Nephron (organoid): ENCODE data around the gene TMEM181.
"Not testable (repeated sequence)": the region's sequence is repeated elsewhere in the genome, so short reads cannot be mapped to it uniquely, and the experiment has no call there.

Source experiments
- H3K27ac Mint-ChIP-seq, 3 experiments: 2 replicates each; pipeline ENCODE4 v1.8.0; 2020; ENCODE audit warnings: mixed read lengths in 3 of 3, mild to moderate bottlenecking in 2 of 3, moderate library complexity in 1 of 3
- H3K27me3 Mint-ChIP-seq: 2 replicates; pipeline ENCODE4 v1.8.0; 2021; ENCODE audit warnings: low read depth, mild to moderate bottlenecking, moderate library complexity, mixed read lengths
- H3K36me3 Mint-ChIP-seq: 2 replicates; pipeline ENCODE4 v1.8.0; 2020; ENCODE audit warnings: low read depth, mixed read lengths
- H3K4me1 Mint-ChIP-seq: 2 replicates; pipeline ENCODE4 v1.8.0; 2020; ENCODE audit warnings: mixed read lengths
- H3K4me3 Mint-ChIP-seq, 3 experiments: 2 replicates each; pipeline ENCODE4 v1.8.0; 2020; ENCODE audit warnings: mild to moderate bottlenecking in 3 of 3, mixed read lengths in 3 of 3, moderate library complexity in 2 of 3
- H3K9me3 Mint-ChIP-seq: 2 replicates; pipeline ENCODE4 v1.8.0; 2020; ENCODE audit warnings: mixed read lengths
- CTCF ChIP-seq, 3 experiments: fragments of 200-600 bp; sonication (generic); IDR thresholded peaks; one replicate each; pipeline ENCODE4 v1.5.0; 2021; ENCODE audit warnings: antibody characterized with exemption in 3 of 3; ENCODE audit not compliant: unreplicated experiment in 3 of 3

Gene TMEM181

GRCh38 chr6:158654960-158655489 is 95.1 kb downstream of the TMEM181 start:
- H3K4me3 Mint-ChIP-seq, result peak overlapping the region in 1 of 3 experiments; percentile 2

GRCh38 chr6:158655569-158656450 is 95.9 kb downstream of the TMEM181 start:
- Mint-ChIP-seq H3K27ac (peak overlapping the region; percentile 74 to 76 (median 75)), H3K27me3 (no peaks in the 10 kb centered on the region), H3K4me3 (no peak overlapping the region), H3K36me3 (no peaks in the 10 kb centered on the region), H3K9me3 (no peaks in the 10 kb centered on the region), H3K4me1 (peaks cover 32% of the 10 kb centered on the region)
- no peak for TF ChIP-seq CTCF (IDR thresholded peaks at IDR 0.05; ENCODE audit: unreplicated experiment in 3 of 3)

More at GRCh38 chr6:158654960-158655489, 95.1 kb downstream of the TMEM181 start:
- peaks cover 32% of the 10 kb centered on the region for H3K4me1 Mint-ChIP-seq
- no peak for TF ChIP-seq CTCF (IDR thresholded peaks at IDR 0.05; ENCODE audit: unreplicated experiment in 3 of 3)
- no peaks in the 10 kb centered on the region for H3K9me3 Mint-ChIP-seq
- no peaks in the 10 kb centered on the region for H3K27me3 Mint-ChIP-seq
- no peaks in the 10 kb centered on the region for H3K36me3 Mint-ChIP-seq
- H3K27ac Mint-ChIP-seq, result peak overlapping the region; percentile 74 to 76 (median 75)

GRCh38 chr6:158656986-158657385 is 97.1 kb downstream of the TMEM181 start:
- H3K4me1 Mint-ChIP-seq, result peaks cover 39% of the 10 kb centered on the region
- not testable (repeated sequence) for H3K36me3 Mint-ChIP-seq, H3K9me3 Mint-ChIP-seq, H3K4me3 Mint-ChIP-seq, H3K27me3 Mint-ChIP-seq
- H3K27ac Mint-ChIP-seq, result peak overlapping the region in 2 of 3 experiments; percentile 28 to 62

- Mint-ChIP-seq H3K9me3 (no peaks in the 10 kb centered on the region), H3K27me3 (no peaks in the 10 kb centered on the region), H3K4me1 (peaks cover 51% of the 10 kb centered on the region), H3K4me3 (no peak overlapping the region), H3K36me3 (no peaks in the 10 kb centered on the region), H3K27ac (peak overlapping the region in 1 of 3 experiments; percentile 41)
- peak; percentile 37 to 55 (median 38) for TF ChIP-seq CTCF (IDR thresholded peaks at IDR 0.05; ENCODE audit: unreplicated experiment in 3 of 3)
These were observed 100.5 kb downstream of the TMEM181 start for GRCh38 chr6:158660333-158660754.

GRCh38 chr6:158661156-158661685 is 101.3 kb downstream of the TMEM181 start:
- Mint-ChIP-seq H3K27ac (peak overlapping the region in 1 of 3 experiments; percentile 42), H3K4me3 (no peak overlapping the region), H3K36me3 (no peaks in the 10 kb centered on the region), H3K27me3 (no peaks in the 10 kb centered on the region), H3K9me3 (no peaks in the 10 kb centered on the region), H3K4me1 (peaks cover 44% of the 10 kb centered on the region)
- no peak for TF ChIP-seq CTCF (IDR thresholded peaks at IDR 0.05; ENCODE audit: unreplicated experiment in 3 of 3)

GRCh38 chr6:158662607-158662953 is 102.7 kb downstream of the TMEM181 start:
- Mint-ChIP-seq H3K4me3 (peak overlapping the region; percentile 67 to 87 (median 84)), H3K9me3 (no peaks in the 10 kb centered on the region)

More at GRCh38 chr6:158662607-158662953, 102.7 kb downstream of the TMEM181 start:
- Mint-ChIP-seq H3K27me3 (no peaks in the 10 kb centered on the region), H3K36me3 (no peaks in the 10 kb centered on the region), H3K27ac (peak overlapping the region; percentile 90 to 97 (median 95)), H3K4me1 (peaks cover 56% of the 10 kb centered on the region)
- TF ChIP-seq CTCF (IDR thresholded peaks at IDR 0.05; ENCODE audit: unreplicated experiment in 3 of 3), result no peak
